ENCODE data around the gene PDPK1.

GRCh38 chr16:2492292-2492691 lies 45.5 kb upstream of the PDPK1 start:
- TF ChIP-seq CTCF (IDR thresholded peaks at IDR 0.05; ENCODE audit: low read depth, low read length, missing input control) (no peak), GABPA (IDR thresholded peaks at IDR 0.05 in 1 of 2, conservative IDR thresholded peaks at IDR 0.05 in 1 of 2) (no peak), HNF4G (IDR thresholded peaks at IDR 0.05) (no peak), TAF1 (conservative IDR thresholded peaks at IDR 0.05) (no peak), REST (IDR thresholded peaks at IDR 0.05) (no peak), MAX (IDR thresholded peaks at IDR 0.05) (no peak), SP1 (IDR thresholded peaks at IDR 0.05) (no peak), ZBTB33 (IDR thresholded peaks at IDR 0.05) (no peak), ATF3 (IDR thresholded peaks at IDR 0.05) (no peak), FOXA1 (IDR thresholded peaks at IDR 0.05) (no peak), JUND (IDR thresholded peaks at IDR 0.05) (no peak)
